Neural crest cell (in vitro differentiated cells): ENCODE results near the gene SWT1. TPM values are rescaled to one million over a fixed set of nuclear protein-coding genes. Genes with fewer than 3 reads are reported as not detected.
A peak's percentile ranks its signal among the peaks of the same experiment; 100 is the strongest.

Source experiments
- DNase-seq: peaks from one replicate; pipeline ENCODE4 v3.0.0; 2021; ENCODE audit warnings: low read depth, mixed read lengths, low spot score
- H3K27ac Mint-ChIP-seq: one replicate; pipeline ENCODE4 v1.8.0; 2021; ENCODE audit warnings: mild to moderate bottlenecking, mixed read lengths; ENCODE audit not compliant: unreplicated experiment
- H3K27me3 Mint-ChIP-seq: 2 replicates; pipeline ENCODE4 v1.8.0; 2021; ENCODE audit warnings: low read depth, mild to moderate bottlenecking, mixed read lengths
- H3K36me3 Mint-ChIP-seq: 2 replicates; pipeline ENCODE4 v1.8.0; 2021; ENCODE audit warnings: low read depth, mild to moderate bottlenecking, mixed read lengths
- H3K4me1 Mint-ChIP-seq: 2 replicates; pipeline ENCODE4 v1.8.0; 2021; ENCODE audit warnings: mixed read lengths
- H3K4me3 Mint-ChIP-seq: one replicate; pipeline ENCODE4 v1.8.0; 2021; ENCODE audit warnings: mild to moderate bottlenecking, mixed read lengths
- H3K9me3 Mint-ChIP-seq: 2 replicates; pipeline ENCODE4 v1.8.0; 2021; ENCODE audit warnings: mixed read lengths
- CTCF ChIP-seq: fragments of 200-600 bp; sonication (generic); conservative IDR thresholded peaks from 2 replicates; pipeline ENCODE4 v1.5.0; 2021; ENCODE audit warnings: antibody characterized with exemption, mild to moderate bottlenecking
- total RNA-seq: library from RNA; stranded (reverse); gene quantifications from 2 replicates; pipeline ENCODE4 v1.2.1, GENCODE V29; 2021

Gene SWT1
- total RNA-seq, 1 donor from 2014 or later = 5.8 TPM

GRCh38 chr1:185295091-185295490 is 138.1 kb downstream of the SWT1 start:
- H3K9me3 Mint-ChIP-seq = no peaks in the 10 kb centered on the region
- no peak for TF ChIP-seq CTCF
- no peak overlapping the region for H3K27ac Mint-ChIP-seq
- no peak overlapping the region for H3K4me3 Mint-ChIP-seq
- peaks cover 17% of the 10 kb centered on the region for H3K36me3 Mint-ChIP-seq
- H3K4me1 Mint-ChIP-seq = no peaks in the 10 kb centered on the region
- no peak for DNase-seq
- no peaks in the 10 kb centered on the region for H3K27me3 Mint-ChIP-seq

- no peaks in the 10 kb centered on the region for H3K9me3 Mint-ChIP-seq
- H3K27ac Mint-ChIP-seq = no peak overlapping the region
Observed at GRCh38 chr1:185297982-185298381, 141.0 kb downstream of the SWT1 start.

GRCh38 chr1:185300152-185300551 is 143.2 kb downstream of the SWT1 start:
- Mint-ChIP-seq H3K9me3 (no peaks in the 10 kb centered on the region), H3K4me1 (no peaks in the 10 kb centered on the region), H3K27me3 (no peaks in the 10 kb centered on the region), H3K36me3 (peaks cover 25% of the 10 kb centered on the region), H3K4me3 (no peak overlapping the region), H3K27ac (no peak overlapping the region)
- DNase-seq = no peak
- no peak for TF ChIP-seq CTCF

More at GRCh38 chr1:185297982-185298381, 141.0 kb downstream of the SWT1 start:
- Mint-ChIP-seq H3K36me3 (peaks cover 17% of the 10 kb centered on the region), H3K4me1 (no peaks in the 10 kb centered on the region), H3K4me3 (no peak overlapping the region), H3K27me3 (no peaks in the 10 kb centered on the region)
- DNase-seq = no peak
- no peak for TF ChIP-seq CTCF

GRCh38 chr1:185305419-185305818 is 148.5 kb downstream of the SWT1 start:
- Mint-ChIP-seq H3K36me3 (peaks cover 32% of the 10 kb centered on the region), H3K27ac (peak overlapping the region; percentile 63), H3K4me1 (no peaks in the 10 kb centered on the region), H3K9me3 (no peaks in the 10 kb centered on the region), H3K27me3 (no peaks in the 10 kb centered on the region), H3K4me3 (no peak overlapping the region)
- TF ChIP-seq CTCF = no peak
- DNase-seq = no peak

- DNase-seq = no peak
- Mint-ChIP-seq H3K27me3 (no peaks in the 10 kb centered on the region), H3K9me3 (no peaks in the 10 kb centered on the region), H3K27ac (no peak overlapping the region), H3K4me1 (peaks cover 13% of the 10 kb centered on the region), H3K36me3 (peaks cover 25% of the 10 kb centered on the region), H3K4me3 (no peak overlapping the region)
- TF ChIP-seq CTCF = no peak
Observed at GRCh38 chr1:185308126-185308525, 151.2 kb downstream of the SWT1 start.

GRCh38 chr1:185309566-185309965 is 152.6 kb downstream of the SWT1 start:
- no peaks in the 10 kb centered on the region for H3K9me3 Mint-ChIP-seq
- H3K4me1 Mint-ChIP-seq = peaks cover 27% of the 10 kb centered on the region
- H3K27ac Mint-ChIP-seq = no peak overlapping the region
- no peak overlapping the region for H3K4me3 Mint-ChIP-seq
- H3K36me3 Mint-ChIP-seq = peaks cover 18% of the 10 kb centered on the region
- no peak for DNase-seq
- H3K27me3 Mint-ChIP-seq = no peaks in the 10 kb centered on the region
- TF ChIP-seq CTCF = no peak
